K562 (cell line): ENCODE measurements around the gene CNFN. TPM values are rescaled to one million over a fixed set of nuclear protein-coding genes. Genes with fewer than 3 reads are reported as not detected.
A peak's percentile ranks its signal among the peaks of the same experiment; 100 is the strongest.

ENCODE experiments used
- ATAC-seq: fragments of 200-7000 bp; cut with Tn5 transposase; 3 replicates; pipeline ENCODE4 v1.9.1; 2020; ENCODE audit warnings: moderate library complexity
- BruUV-seq: library from RNA; stranded (reverse); fragments of 400-500 nt; replicated peaks from 2 replicates; lab custom pipeline; 2021; lab: Mats Ljungman, UMichigan
- CTCF ChIA-PET: fragments of 300-600 bp; formaldehyde crosslinking; extraction: SDS; loops from one replicate; lab custom pipeline; 2021; ENCODE audit warnings: low intra/inter-chr PET ratio; lab: Yijun Ruan, JAX
- POLR2A ChIA-PET: fragments of 300-600, 350-650 bp; sonication (Branson Sonifier 250); formaldehyde crosslinking; extraction: SDS; loops from one replicate; lab custom pipeline; 2021; ENCODE audit warnings: antibody characterized with exemption, inconsistent platforms; lab: Yijun Ruan, JAX
- DNase-seq, 4 experiments: peaks; one replicate each; pipeline versions ENCODE4 v3.0.0 to v3.0.0-alpha.2; 2011 to 2018; ENCODE audit warnings: low spot score in 3 of 4, mixed read lengths in 3 of 4; ENCODE audit errors: extremely low read depth in 1 of 4
- FAIRE-seq: peaks from 2 replicates; lab custom pipeline; 2011; peaks lifted over from hg19 to GRCh38; lab: Jason Lieb, UNC
- H2AFZ ChIP-seq: 2 replicates; pipeline ENCODE4 v1.6.0; 2011; ENCODE audit warnings: low read depth, low read length, control low read depth, inconsistent platforms
- H3K27ac ChIP-seq: fragments of 200-600 bp; 3 replicates; pipeline ENCODE4 v1.8.0; 2011; ENCODE audit warnings: low read depth, mild to moderate bottlenecking, control low read depth, inconsistent platforms, low read length, moderate library complexity, mixed read lengths; ENCODE audit errors: extremely low read depth
- H3K27me3 ChIP-seq, 2 experiments: fragments of 300-600 bp in 1 of 2; 2 replicates in 1 of 2; 3 replicates in 1 of 2; pipeline versions ENCODE4 v1.6.0 to v1.8.0; 2011; ENCODE audit warnings: inconsistent platforms in 2 of 2, low read length in 2 of 2, mild to moderate bottlenecking in 1 of 2, mixed read lengths in 1 of 2, moderate library complexity in 1 of 2; ENCODE audit not compliant: control insufficient read depth in 2 of 2, insufficient read depth in 2 of 2
- H3K36me3 ChIP-seq: fragments of 300-600 bp; 3 replicates; pipeline ENCODE4 v1.8.0; 2011; ENCODE audit warnings: mild to moderate bottlenecking, low read length, inconsistent platforms; ENCODE audit not compliant: control insufficient read depth, insufficient read depth
- H3K4me1 ChIP-seq, 2 experiments: fragments of 200-600 bp in 1 of 2; replicated peaks in 1 of 2; 2 replicates in 1 of 2; 3 replicates in 1 of 2; pipeline versions ENCODE4 v1.5.1 to v1.8.0; 2011; ENCODE audit warnings: inconsistent platforms in 2 of 2, low read length in 2 of 2, mild to moderate bottlenecking in 1 of 2, mixed read lengths in 1 of 2, moderate library complexity in 1 of 2; ENCODE audit not compliant: control insufficient read depth in 2 of 2, insufficient read depth in 2 of 2
- H3K4me2 ChIP-seq: 2 replicates; pipeline ENCODE4 v1.6.1; 2011; ENCODE audit warnings: low read length, control low read depth, inconsistent platforms, mixed read lengths; ENCODE audit not compliant: insufficient read depth
- H3K4me3 ChIP-seq: fragments of 200-600 bp; sonication (generic), shearing (Covaris generic); 2 replicates; pipeline ENCODE4 v1.5.1; 2016; ENCODE audit warnings: control low read depth, inconsistent platforms
- H3K79me2 ChIP-seq: fragments of 200-600 bp; 3 replicates; pipeline ENCODE4 v1.8.0; 2011; ENCODE audit warnings: low read length, inconsistent platforms; ENCODE audit not compliant: control insufficient read depth, insufficient read depth
- H3K9ac ChIP-seq, 2 experiments: 2 replicates each; pipeline versions ENCODE4 v1.6.0 to v1.6.1; 2011; ENCODE audit warnings: low read depth in 2 of 2, low read length in 2 of 2, control low read depth in 1 of 2, inconsistent platforms in 1 of 2, mild to moderate bottlenecking in 1 of 2, mixed read lengths in 1 of 2; ENCODE audit not compliant: insufficient read depth in 1 of 2
- H3K9me1 ChIP-seq: one replicate; pipeline ENCODE4 v1.6.0; 2011; ENCODE audit warnings: inconsistent platforms, mild to moderate bottlenecking, low read length, moderate library complexity; ENCODE audit not compliant: control insufficient read depth, insufficient read depth
- H3K9me3 ChIP-seq: replicated peaks from 2 replicates; pipeline ENCODE4 v1.5.1; 2011; ENCODE audit warnings: low read depth, low read length, inconsistent platforms; ENCODE audit not compliant: control insufficient read depth, insufficient read depth
- H4K20me1 ChIP-seq: replicated peaks from 2 replicates; pipeline ENCODE4 v1.6.1; 2011; ENCODE audit warnings: low read length, inconsistent platforms, mixed read lengths; ENCODE audit not compliant: control insufficient read depth, insufficient read depth
- CHD2 ChIP-seq: IDR thresholded peaks from 2 replicates; pipeline ENCODE4 v1.6.1; 2011; ENCODE audit warnings: low read depth, low read length
- MECOM ChIP-seq: fragments of 250-450 bp; sonication (Bioruptor Pico); IDR thresholded peaks from 2 replicates; pipeline ENCODE4 v1.8.0; 2022; ENCODE audit warnings: inconsistent platforms
- POLR3G ChIP-seq: IDR thresholded peaks from 2 replicates; pipeline ENCODE4 v1.6.1; 2011; ENCODE audit not compliant: insufficient read length, insufficient replicate concordance; ENCODE audit errors: extremely low read depth
- SIX5 ChIP-seq, 2 experiments: IDR thresholded peaks; 2 replicates each; pipeline ENCODE4 v1.6.1; 2011; ENCODE audit warnings: low read length in 2 of 2, borderline replicate concordance in 1 of 2, low read depth in 1 of 2, mild to moderate bottlenecking in 1 of 2, moderate library complexity in 1 of 2; ENCODE audit not compliant: insufficient read depth in 1 of 2
- SPI1 ChIP-seq: IDR thresholded peaks from 2 replicates; pipeline ENCODE4 v1.6.1; 2011; ENCODE audit warnings: low read depth, low read length, control low read depth, borderline replicate concordance
- ZBTB5 ChIP-seq: fragments of 450-650 bp; IDR thresholded peaks from 2 replicates; pipeline ENCODE4 v1.6.1; 2017; ENCODE audit warnings: antibody characterized with exemption
- WGBS: fragments of 100-300 bp; shearing (Covaris generic); methylation state at CpG from one replicate; pipeline ENCODE4 v1.1.6; 2016; ENCODE audit warnings: low coverage, mixed read lengths; ENCODE audit not compliant: insufficient coverage; ENCODE audit errors: missing lambda C conversion rate; 5-methylcytosine and 5-hydroxymethylcytosine counted together
- in situ Hi-C: fragments of 300-500 bp; cut with MboI; formaldehyde crosslinking; loops from 4 replicates; pipeline ENCODE4 v1.15.0; 2018; ENCODE audit warnings: inconsistent platforms, mixed read lengths
- intact Hi-C: fragments of 100-400 bp; cut with micrococcal nuclease; formaldehyde crosslinking; loops from 2 replicates; pipeline ENCODE4 v1.14.2; 2022
- polyA plus RNA-seq, 8 experiments: library from polyadenylated mRNA; depleted of rRNA in 4 of 8; stranded (reverse) in 5 of 8; unstranded in 3 of 8; fragments of >200 nt; fragmentation: Nextera tagmentation in 2 of 8; fragmentation: Illumina TruSeq in 1 of 8; extraction: Ambion mirVana in 2 of 8; extraction: Trizol in 1 of 8; gene quantifications; 2 replicates each; pipeline versions ENCODE4 v1.2.1 to v1.2.3, GENCODE V29; 2011 to 2014; ENCODE audit warnings: inconsistent platforms in 1 of 8, missing spikeins in 1 of 8
- total RNA-seq, 7 experiments: library from RNA; depleted of rRNA in 6 of 7; stranded (reverse); fragments of >200 nt in 6 of 7; fragmentation: Illumina TruSeq in 2 of 7; extraction: Trizol in 2 of 7; gene quantifications; 2 replicates each; pipeline versions ENCODE4 v1.2.1 to v1.2.3, GENCODE V29; 2011 to 2021; ENCODE audit warnings: low replicate concordance in 1 of 7

Gene CNFN
- total and polyA plus RNA-seq, 9 of the 15 experiments (the other 6 are each of a cell fraction or from before 2014, with no cell fraction given) = 0.18 to 0.52 (median 0.27) TPM; not detected in 5

DNA sequence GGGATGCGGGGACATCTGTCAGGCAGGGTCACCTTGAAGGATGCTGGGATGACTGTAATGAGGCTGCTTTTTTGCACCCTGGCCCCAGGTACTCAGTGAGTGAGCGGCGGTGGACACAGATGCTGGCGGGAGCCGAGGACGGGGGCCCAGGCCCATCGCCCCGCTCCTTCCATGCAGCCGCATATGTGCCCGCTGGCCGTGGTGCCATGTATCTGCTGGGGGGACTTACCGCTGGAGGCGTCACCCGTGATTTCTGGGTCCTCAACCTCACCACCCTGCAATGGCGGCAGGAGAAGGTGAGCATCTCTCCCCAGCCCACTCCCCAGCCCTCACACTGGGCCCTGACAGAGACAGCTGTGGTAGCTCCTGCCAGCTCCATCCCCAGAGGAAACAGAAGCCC lies 33.4 kb downstream of the CNFN start:
- BruUV-seq = no TSS peak
- no peak for FAIRE-seq
- peaks cover 4% of the 10 kb centered on the region; the same call in 1 of the 3 replicates for H3K36me3 ChIP-seq

DNA sequence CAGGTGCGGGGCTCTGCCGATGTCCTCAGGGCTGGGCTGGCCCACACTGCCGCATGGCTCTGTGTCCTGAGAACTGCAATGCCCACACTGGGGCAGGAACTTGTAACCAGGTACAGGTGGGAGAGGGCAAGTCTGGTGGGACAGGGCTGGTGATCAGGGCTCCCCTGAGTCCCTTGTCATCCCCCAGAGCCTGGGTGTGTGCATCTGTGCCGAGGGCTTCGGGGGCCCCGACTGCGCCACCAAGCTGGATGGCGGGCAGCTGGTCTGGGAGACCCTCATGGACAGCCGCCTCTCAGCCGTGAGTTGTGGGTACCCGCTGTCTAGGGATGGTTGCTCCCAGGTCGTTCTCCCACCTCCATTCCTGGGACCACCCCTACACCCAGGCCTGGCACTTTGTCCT lies 34.2 kb downstream of the CNFN start:
- no peaks in the 10 kb centered on the region for H3K9me3 ChIP-seq
- H2AFZ ChIP-seq = no peak overlapping the region
- H3K79me2 ChIP-seq = no peaks in the 10 kb centered on the region
- DNase-seq (no peak), ATAC-seq (no peak), FAIRE-seq (no peak)
- H3K27ac ChIP-seq = no peak overlapping the region
- TF ChIP-seq MECOM (CRISPR knock-in tag) (no peak), SIX5 (IDR thresholded peaks at IDR 0.05; ENCODE audit: borderline replicate concordance in 1 of 2, insufficient read depth in 1 of 2, low read depth in 1 of 2, low read length in 2 of 2) (no peak), ZBTB5 (no peak)
- WGBS = 83% methylated on average over 8 of the region's 12 CpGs
- in situ Hi-C loops = no loop called here
- H3K4me2 ChIP-seq = no peak overlapping the region
- no peaks in the 10 kb centered on the region for H3K9me1 ChIP-seq
- CTCF ChIA-PET = no interaction called here
- POLR2A ChIA-PET = no interaction called here
- intact Hi-C loops = no loop called here
- peak overlapping the region in 1 of 2 experiments; percentile 35; a peak in 1 of 4 replicates for H3K9ac ChIP-seq
- H3K36me3 ChIP-seq = peaks cover 4% of the 10 kb centered on the region; the same call in 1 of the 3 replicates
- H3K4me1 ChIP-seq = peaks cover 0 to 36% of the 10 kb centered on the region in 2 experiments; a peak in 2 of 5 replicates
- H4K20me1 ChIP-seq = no peaks in the 10 kb centered on the region
- H3K4me3 ChIP-seq = no peak overlapping the region
- no TSS peak for BruUV-seq
- H3K27me3 ChIP-seq = no peaks in the 10 kb centered on the region

More for the DNA sequence above, 33.4 kb downstream of the CNFN start:
- intact Hi-C loops (no loop called here), in situ Hi-C loops (no loop called here)
- Histone ChIP-seq H3K4me2 (no peak overlapping the region), H3K79me2 (no peaks in the 10 kb centered on the region), H3K4me1 (peaks cover 0 to 32% of the 10 kb centered on the region in 2 experiments; a peak in 2 of 5 replicates), H3K9me1 (no peaks in the 10 kb centered on the region), H3K4me3 (no peak overlapping the region), H3K27ac (no peak overlapping the region), H4K20me1 (no peaks in the 10 kb centered on the region), H3K9me3 (no peaks in the 10 kb centered on the region), H3K9ac (no peak overlapping the region; a peak in 1 of 4 replicates), H3K27me3 (no peaks in the 10 kb centered on the region), H2AFZ (no peak overlapping the region)
- ChIA-PET POLR2A (no interaction called here), CTCF (no interaction called here)
- no peak for TF ChIP-seq CHD2
- TF ChIP-seq SPI1 = no peak
- no peak for TF ChIP-seq POLR3G
- DNase-seq = no peak
- WGBS = 85% methylated on average over 11 of the region's 15 CpGs
- no peak for ATAC-seq
